ENCODE results near the gene ADAMTSL3.
"Not testable (repeated sequence)": the region's sequence is repeated elsewhere in the genome, so short reads cannot be mapped to it uniquely, and the experiment has no call there.

ADAMTSL3 gene

DNA sequence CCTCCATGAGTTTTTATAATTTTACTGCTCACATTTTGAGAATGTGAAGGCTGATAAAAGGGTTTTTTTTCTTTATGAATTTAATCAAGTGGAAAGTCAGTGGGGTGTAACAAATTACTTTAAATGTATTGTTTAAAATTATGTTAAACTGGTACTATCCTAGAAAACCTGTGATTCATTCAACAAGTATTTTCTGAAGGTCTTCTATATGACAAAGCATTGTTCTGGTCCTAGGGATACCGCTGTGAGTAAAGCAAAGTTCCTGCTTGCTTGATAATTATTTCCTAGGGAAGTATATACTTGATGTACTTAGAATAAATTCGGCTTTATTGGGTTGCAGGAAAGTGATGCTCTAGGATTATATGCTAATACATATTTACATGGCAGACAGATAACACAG is 428.8 kb downstream of the ADAMTSL3 start:
- DNase-seq (ENCODE audit: low read depth in 2 of 2) = no peak

DNA sequence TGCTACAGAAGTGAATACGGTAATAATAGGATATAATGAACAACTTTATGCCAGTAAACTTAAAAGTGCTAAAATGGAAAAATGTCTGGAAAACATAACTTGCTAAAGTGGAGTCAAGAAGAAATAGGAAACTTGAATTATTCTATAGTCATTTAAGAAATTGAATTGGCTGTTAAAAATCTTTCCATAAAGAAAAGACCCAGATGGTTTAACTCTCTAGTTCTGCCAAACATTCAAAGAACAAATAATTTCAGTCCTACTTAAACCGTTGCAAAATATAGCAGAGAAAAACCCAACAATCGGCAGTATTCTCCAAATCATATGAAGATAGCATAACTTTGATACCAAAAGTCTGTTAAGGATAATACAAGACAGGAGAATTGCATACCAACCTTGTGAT is 432.1 kb downstream of the ADAMTSL3 start:
- not testable (repeated sequence) for DNase-seq (ENCODE audit: low read depth in 2 of 2)

All from stimulated activated CD8-positive, alpha-beta memory T cell treated with anti-CD3 and anti-CD28 coated beads, Interleukin-2, amount 100 ng/mL, for 1 hour (primary cell).